Cardiac septum (tissue), 1 donor: Measurements from ENCODE around the gene MRGPRX2. TPM values are rescaled to one million over a fixed set of nuclear protein-coding genes. Genes with fewer than 3 reads are reported as not detected.

ENCODE experiments used
- DNase-seq: peaks from one replicate; pipeline ENCODE4 v3.0.0-alpha.2; 2020; ENCODE audit warnings: low spot score
- intact Hi-C: fragments of 100-400 bp; cut with DNase I; formaldehyde crosslinking; loops from one replicate; pipeline ENCODE4 v1.14.0; 2022
- total RNA-seq: library from RNA; stranded (reverse); fragmentation: NEBNext Ultra II Directional; extraction: Animal tissue kit (Norgen Biotek cat#: 25700); gene quantifications from one replicate; pipeline ENCODE4 v1.2.1, GENCODE V29; 2021
- donor health status: DM: no; HTN: no; CAD: no.

Gene MRGPRX2
- total RNA-seq, 1 donor from 2014 or later = not detected

DNA sequence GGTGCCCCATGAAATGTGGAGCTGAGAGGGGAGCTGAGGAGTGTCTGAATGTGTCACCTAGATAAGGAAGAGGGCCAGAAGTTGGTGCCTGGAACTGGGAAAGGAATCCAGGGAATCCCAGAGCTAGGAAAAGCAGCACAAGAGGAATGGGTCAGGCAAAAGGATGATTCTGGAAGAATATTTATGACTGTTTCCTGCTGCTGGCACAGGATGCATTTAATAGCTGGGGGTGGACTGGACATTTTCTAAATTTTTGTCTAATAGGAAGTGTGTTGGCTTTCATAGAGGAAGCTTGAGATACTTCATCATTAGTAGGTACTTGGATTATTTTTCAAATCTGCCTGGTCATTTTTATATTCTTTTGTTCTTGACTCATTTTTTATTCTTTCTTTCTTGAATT, 17.4 kb upstream of the MRGPRX2 start:
- intact Hi-C loops = loop anchor here (5.0 to 10.0 kb wide), 2 partner anchors 89 to 187 kb away; no protein-coding TSS in a partner anchor
- DNase-seq = no peak

DNA sequence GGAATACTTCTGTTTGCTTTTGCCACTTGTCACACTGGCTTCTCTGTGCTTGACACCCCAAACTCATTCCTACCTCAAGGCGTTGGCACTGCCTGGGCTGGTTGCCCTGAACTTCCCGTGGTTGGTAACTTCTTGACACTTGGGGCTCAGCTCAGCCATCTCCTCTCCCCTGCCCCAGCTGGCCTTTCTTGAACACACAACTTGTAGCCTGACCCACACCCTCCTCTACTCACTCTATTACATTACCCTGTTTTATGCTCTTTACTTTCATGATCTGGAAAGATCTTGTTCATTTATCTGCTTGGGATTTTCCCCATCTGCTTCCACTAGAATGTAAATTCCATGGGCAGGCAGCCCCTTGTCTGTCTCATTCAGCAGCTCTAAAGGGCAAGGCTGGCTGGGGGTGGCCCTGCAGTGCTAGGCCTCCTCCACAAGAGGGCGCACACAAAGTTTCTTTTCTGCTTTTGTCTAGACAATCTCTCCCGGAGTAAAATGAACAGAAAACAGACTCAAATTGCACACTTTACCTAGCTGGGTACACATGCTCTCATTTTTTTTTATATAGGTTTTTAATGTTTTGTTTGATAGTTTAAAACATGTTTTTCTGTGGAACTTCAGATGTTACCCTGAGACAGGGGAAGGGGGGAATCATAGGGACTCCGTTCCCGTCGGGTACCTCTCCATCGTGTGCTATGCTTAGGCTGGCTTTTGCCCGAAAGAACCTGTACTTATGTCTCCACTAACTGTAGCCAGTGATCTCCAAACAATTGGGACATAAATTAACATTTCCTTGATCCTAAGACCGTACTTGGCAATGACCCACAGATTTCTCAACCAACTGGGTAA, 16.4 kb upstream of the MRGPRX2 start:
- intact Hi-C loops = loop anchor here (5.0 to 10.0 kb wide), 2 partner anchors 90 to 188 kb away; no protein-coding TSS in a partner anchor
- no peak for DNase-seq

GRCh38 chr11:19075636-19076035, 15.1 kb upstream of the MRGPRX2 start:
- intact Hi-C loops = loop anchor here (5.0 to 10.0 kb wide), 2 partner anchors 92 to 189 kb away; no protein-coding TSS in a partner anchor

DNA sequence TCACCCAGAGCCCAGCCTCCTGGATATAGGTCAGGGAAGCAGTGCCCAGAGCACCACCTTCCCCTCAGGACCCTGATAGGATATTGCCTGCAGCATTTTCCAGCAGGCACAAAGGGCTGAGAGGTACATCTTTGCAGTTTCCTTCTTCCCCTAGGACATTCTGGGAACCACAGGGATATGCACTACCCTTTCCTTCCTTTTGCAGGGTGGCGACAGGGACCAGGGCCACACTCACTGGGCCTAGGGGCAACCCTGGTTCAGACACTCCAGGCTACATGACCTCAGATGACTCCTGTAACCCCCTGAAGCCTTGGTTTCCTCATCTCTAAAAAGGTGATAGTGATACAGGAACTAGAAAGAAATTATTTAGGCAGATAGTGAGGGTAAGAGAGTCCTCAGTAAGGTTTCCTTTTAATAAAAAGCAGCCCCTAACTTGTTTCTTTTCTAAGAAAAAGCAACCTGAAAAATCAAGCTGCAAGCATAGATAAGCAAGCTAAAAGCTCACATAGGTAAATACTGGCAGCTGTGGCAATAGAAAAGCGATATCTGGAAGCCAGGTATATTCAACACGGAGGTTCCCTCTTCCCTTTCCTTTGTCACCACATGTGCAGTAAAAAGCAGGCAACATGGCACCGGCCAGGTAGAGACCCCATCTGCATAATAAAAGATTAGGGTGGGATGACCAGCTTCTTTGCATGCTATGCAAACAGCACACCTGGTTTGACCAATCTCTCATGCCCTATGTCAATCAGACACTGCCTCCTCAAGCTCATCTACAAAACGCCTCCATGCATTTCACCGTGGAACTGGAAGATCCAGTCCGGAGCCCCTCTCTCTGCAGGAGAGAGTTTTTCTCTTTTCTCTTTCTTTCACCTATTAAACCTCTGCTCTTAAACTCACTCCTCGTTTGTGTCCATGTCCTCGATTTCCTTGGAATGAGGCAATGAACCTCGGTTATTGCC, 13.2 kb upstream of the MRGPRX2 start:
- DNase-seq = no peak

More at GRCh38 chr11:19075636-19076035, 15.1 kb upstream of the MRGPRX2 start:
- no peak for DNase-seq

DNA sequence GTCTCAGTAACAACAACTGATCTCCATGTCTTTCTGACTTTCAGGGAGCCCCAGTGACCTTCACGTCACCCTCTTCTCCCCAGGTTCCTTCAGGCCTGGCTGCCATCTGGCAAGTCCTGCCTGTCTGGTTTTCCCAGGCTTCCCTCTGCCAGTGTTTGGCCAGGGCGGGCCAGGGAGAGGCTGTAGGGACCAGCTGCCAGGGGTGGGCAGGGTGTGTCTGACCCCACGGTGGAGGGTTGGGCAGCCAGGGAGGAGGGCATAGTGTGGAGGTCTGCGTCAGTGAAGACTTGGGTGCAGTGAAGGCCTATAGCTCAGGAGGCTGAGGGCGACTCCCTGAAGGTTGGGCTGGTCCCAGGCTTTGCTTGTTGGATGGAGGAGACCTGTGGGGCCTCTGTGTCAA, 11.9 kb upstream of the MRGPRX2 start:
- intact Hi-C loops = loop anchor here (5.0 to 10.0 kb wide), 2 partner anchors 35 to 192 kb away; no protein-coding TSS in a partner anchor

More for the DNA sequence above, 13.2 kb upstream of the MRGPRX2 start:
- intact Hi-C loops = loop anchor here (5.0 to 10.0 kb wide), 2 partner anchors 34 to 191 kb away; no protein-coding TSS in a partner anchor

GRCh38 chr11:19071255-19071654, 10.7 kb upstream of the MRGPRX2 start:
- no peak for DNase-seq
- intact Hi-C loops = loop anchor here (2.0 to 10.0 kb wide), 3 partner anchors 36 to 482 kb away; no protein-coding TSS in a partner anchor

More for the DNA sequence above, 11.9 kb upstream of the MRGPRX2 start:
- no peak for DNase-seq

GRCh38 chr11:19059833-19060232, 684 bp downstream of the MRGPRX2 start:
- intact Hi-C loops = no loop called here
- no peak for DNase-seq

DNA sequence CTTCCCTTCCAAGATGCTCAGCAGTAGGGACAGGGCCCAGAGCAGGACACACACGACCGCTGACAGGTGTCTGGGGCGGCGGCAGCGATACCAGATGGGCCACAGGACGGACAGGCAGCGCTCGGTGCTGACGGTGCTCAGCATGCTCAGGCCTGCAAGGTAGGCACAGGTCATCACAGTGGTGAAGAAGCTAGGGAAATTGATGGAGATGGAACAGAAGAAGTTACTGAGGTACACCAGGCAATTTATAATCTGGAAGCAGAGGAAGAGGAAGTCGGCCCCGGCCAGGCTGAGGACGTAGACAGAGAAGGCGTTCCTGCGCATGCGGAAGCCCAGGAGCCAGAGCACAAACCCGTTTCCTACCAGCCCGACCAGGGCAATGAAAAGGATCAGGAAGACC, 4.6 kb downstream of the MRGPRX2 start:
- no peak for DNase-seq
- intact Hi-C loops = no loop called here

GRCh38 chr11:19055016-19055415, 5.5 kb downstream of the MRGPRX2 start:
- DNase-seq = no peak
- intact Hi-C loops = no loop called here

- DNase-seq = no peak
- intact Hi-C loops = no loop called here
These were observed 6.6 kb downstream of the MRGPRX2 start for GRCh38 chr11:19053909-19054308.

DNA sequence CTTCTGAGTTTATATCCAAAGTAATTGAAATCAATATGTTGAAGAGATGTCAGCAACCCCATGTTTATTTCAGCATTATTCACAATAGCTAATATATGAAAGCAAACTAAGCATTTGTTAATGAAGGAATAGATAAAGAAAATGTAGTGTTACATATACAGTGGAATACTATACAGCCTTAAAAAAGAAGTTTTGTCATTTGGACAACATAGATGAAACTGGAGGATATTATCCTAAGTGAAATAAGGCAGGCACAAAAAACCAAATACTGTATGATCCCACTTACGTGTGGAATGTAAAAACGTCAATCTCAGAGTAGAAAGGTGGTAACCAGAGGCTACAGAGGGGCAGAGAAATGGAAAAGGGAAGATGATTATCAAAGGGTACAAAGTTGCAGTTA, 10.2 kb downstream of the MRGPRX2 start:
- intact Hi-C loops = no loop called here
- no peak for DNase-seq

DNA sequence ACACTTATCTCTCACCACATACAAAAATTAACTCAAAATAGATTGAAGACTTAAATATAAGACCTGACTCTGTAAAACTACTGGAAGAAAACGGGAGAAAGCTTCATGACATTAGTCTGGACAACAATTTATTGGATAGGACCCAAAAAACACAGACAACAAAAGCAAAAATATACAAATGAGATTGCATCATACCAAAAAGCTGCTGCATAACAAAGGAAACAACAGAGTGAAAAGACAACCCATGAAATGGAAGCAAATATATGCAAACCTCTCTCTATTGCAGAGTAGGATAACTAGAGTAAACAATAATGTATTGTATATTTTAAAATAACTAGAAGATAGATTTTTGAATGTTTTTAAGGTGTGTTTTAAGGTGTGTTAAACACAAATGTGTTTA, 11.2 kb downstream of the MRGPRX2 start:
- intact Hi-C loops = no loop called here
- DNase-seq = no peak

DNA sequence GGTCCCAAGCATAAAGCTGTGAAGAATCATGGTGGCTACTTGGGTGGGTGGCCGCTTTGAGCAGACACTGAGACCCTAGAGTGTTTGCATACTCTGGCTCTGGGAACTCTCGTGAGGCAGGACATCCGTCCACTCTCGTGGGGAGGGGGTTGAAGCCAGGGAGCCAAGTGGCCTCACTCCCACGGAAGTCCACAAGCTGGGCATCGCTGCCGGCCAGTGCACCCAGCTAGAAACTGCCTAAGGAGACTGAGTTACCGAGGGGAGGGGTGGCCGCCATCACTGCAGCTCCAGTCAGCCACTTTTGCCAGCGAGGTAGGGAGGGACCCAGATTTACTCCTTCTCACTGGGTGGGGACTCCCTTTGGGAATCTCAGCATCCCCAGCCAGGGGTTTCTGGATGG, 20.5 kb downstream of the MRGPRX2 start:
- intact Hi-C loops = no loop called here
- no peak for DNase-seq

- DNase-seq = no peak
- intact Hi-C loops = no loop called here
These were observed 21.1 kb downstream of the MRGPRX2 start for GRCh38 chr11:19039409-19039808.

- intact Hi-C loops = no loop called here
- no peak for DNase-seq
These were observed 27.5 kb downstream of the MRGPRX2 start for GRCh38 chr11:19032990-19033389.

DNA sequence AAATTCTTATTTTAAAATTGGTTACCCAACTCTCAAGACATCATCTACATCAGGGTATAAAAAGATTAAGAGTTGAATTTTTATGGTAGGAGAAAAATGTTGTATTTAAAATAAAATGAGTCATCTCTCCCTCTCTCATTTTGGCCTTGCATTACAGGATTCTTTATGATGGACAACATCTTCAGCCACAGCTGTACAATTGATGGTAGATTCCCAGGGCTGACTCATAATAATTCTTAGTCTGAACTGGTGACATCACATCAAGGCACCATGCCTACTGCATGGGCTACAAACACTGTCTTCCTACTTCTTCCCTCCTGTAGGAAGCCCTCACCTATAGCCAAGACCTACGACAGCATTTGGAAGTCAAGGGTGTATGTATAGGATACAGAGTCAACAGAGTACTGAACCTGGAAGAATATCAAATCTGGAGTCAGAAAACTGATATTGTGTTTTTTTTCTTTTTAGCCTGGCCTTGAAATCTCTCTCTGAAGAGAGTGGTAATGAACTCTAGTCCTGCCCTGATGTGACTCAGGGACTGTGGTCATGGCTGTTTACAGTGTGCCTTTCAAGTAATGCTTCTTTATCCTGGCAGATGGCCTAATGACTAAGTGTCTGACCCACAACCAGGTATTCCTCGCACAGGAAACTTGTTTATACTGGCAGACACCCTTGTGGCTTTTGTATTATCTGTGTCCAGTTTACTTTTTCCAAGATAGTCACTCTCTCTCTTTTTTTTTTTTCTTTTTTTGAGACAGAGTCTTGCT, 32.5 kb downstream of the MRGPRX2 start:
- no peak for DNase-seq
- intact Hi-C loops = no loop called here

DNA sequence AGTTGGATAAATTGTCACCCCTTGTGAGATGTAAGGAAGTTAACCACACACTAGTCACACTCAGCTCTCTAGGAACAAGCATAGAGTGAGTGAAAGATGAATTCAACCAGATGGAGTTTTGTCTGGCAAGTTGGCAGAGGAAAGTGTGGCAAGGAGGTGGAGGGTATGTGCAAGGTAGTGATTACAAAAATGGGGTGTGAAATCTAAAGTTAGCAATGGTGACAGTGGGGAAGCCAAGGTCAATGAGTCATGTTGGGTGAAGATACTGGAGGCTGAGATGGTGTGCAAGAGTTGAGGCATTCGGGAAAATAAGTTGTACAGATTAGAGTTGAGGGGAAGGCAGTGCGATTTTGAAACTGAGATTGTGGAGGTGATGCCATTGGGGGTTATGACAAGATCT, 33.7 kb downstream of the MRGPRX2 start:
- intact Hi-C loops = no loop called here
- no peak for DNase-seq

GRCh38 chr11:19025481-19026406, 34.8 kb downstream of the MRGPRX2 start:
- intact Hi-C loops = no loop called here
- no peak for DNase-seq
